GM18505 (cell line): ENCODE data around the gene OGFOD3.

ENCODE experiments used
- ATAC-seq: cut with Tn5 transposase; IDR thresholded peaks from one replicate; pipeline ENCODE4 v1.9.1; 2021; ENCODE audit not compliant: unreplicated experiment
- POLR2A ChIP-seq: IDR thresholded peaks from 4 replicates; pipeline ENCODE4 v1.6.1; 2011; ENCODE audit warnings: borderline replicate concordance; ENCODE audit not compliant: insufficient read depth, insufficient read length; ENCODE audit errors: extremely low read depth

Gene OGFOD3

GRCh38 chr17:82399601-82400101, 18.7 kb downstream of the OGFOD3 start:
- no peak for ATAC-seq
- no peak for TF ChIP-seq POLR2A

GRCh38 chr17:82399041-82399441, 19.3 kb downstream of the OGFOD3 start:
- TF ChIP-seq POLR2A, result no peak
- ATAC-seq, result no peak

- no peak for ATAC-seq
Observed at GRCh38 chr17:82397449-82398335, 20.7 kb downstream of the OGFOD3 start.

GRCh38 chr17:82396601-82397435, 21.6 kb downstream of the OGFOD3 start:
- TF ChIP-seq POLR2A, result no peak
- no peak for ATAC-seq

More at GRCh38 chr17:82397449-82398335, 20.7 kb downstream of the OGFOD3 start:
- TF ChIP-seq POLR2A, result no peak

- no peak for ATAC-seq
- no peak for TF ChIP-seq POLR2A
Observed at GRCh38 chr17:82394278-82394677, 24.1 kb downstream of the OGFOD3 start.

GRCh38 chr17:82392941-82393340, 25.4 kb downstream of the OGFOD3 start:
- no peak for ATAC-seq
- TF ChIP-seq POLR2A, result no peak

- TF ChIP-seq POLR2A, result no peak
- ATAC-seq, result no peak
Observed at GRCh38 chr17:82392209-82392920, 26.0 kb downstream of the OGFOD3 start.

- ATAC-seq, result no peak
- no peak for TF ChIP-seq POLR2A
Observed at GRCh38 chr17:82391496-82392066, 26.8 kb downstream of the OGFOD3 start.

- TF ChIP-seq POLR2A, result no peak
Observed at GRCh38 chr17:82390860-82391435, 27.4 kb downstream of the OGFOD3 start.

GRCh38 chr17:82390015-82390859, 28.1 kb downstream of the OGFOD3 start:
- TF ChIP-seq POLR2A, result no peak
- ATAC-seq, result no peak

More at GRCh38 chr17:82390860-82391435, 27.4 kb downstream of the OGFOD3 start:
- no peak for ATAC-seq

GRCh38 chr17:82389379-82389778, 29.0 kb downstream of the OGFOD3 start:
- TF ChIP-seq POLR2A, result no peak
- ATAC-seq, result no peak
